Endodermal cell (in vitro differentiated cells): ENCODE data around the gene KCNMA1. TPM values are rescaled to one million over a fixed set of nuclear protein-coding genes. Genes with fewer than 3 reads are reported as not detected.

Experiments
- DNase-seq: peaks from one replicate; pipeline ENCODE4 v3.0.0-alpha.2; 2017
- H3K27ac ChIP-seq: 2 replicates; pipeline ENCODE4 v1.5.1; 2013; ENCODE audit warnings: mild to moderate bottlenecking, low read depth, low read length, moderate library complexity
- H3K27me3 ChIP-seq: 2 replicates; pipeline ENCODE4 v1.6.1; 2013; ENCODE audit warnings: mild to moderate bottlenecking, low read length, moderate library complexity; ENCODE audit not compliant: insufficient read depth, control insufficient read depth, poor library complexity, severe bottlenecking
- H3K36me3 ChIP-seq: 2 replicates; pipeline ENCODE4 v1.7.0; 2013; ENCODE audit warnings: mild to moderate bottlenecking, low read length, moderate library complexity; ENCODE audit not compliant: control insufficient read depth, insufficient read depth
- H3K4me1 ChIP-seq: one replicate; pipeline ENCODE4 v1.7.0; 2013; ENCODE audit warnings: low read length; ENCODE audit not compliant: control insufficient read depth, insufficient read depth
- H3K4me3 ChIP-seq: 2 replicates; pipeline ENCODE4 v1.5.1; 2013; ENCODE audit warnings: mild to moderate bottlenecking, low read length, moderate library complexity
- H3K9ac ChIP-seq: 2 replicates; pipeline ENCODE4 v1.6.1; 2013; ENCODE audit warnings: mild to moderate bottlenecking, low read length, moderate library complexity; ENCODE audit not compliant: poor library complexity, severe bottlenecking; ENCODE audit errors: extremely low read depth
- H3K9me3 ChIP-seq: 2 replicates; pipeline ENCODE4 v1.6.1; 2013; ENCODE audit warnings: mild to moderate bottlenecking, low read length, moderate library complexity; ENCODE audit not compliant: control insufficient read depth
- H3K27ac Mint-ChIP-seq: 2 replicates; pipeline ENCODE4 v1.8.0; 2020; ENCODE audit warnings: mixed read lengths
- H3K27me3 Mint-ChIP-seq: 2 replicates; pipeline ENCODE4 v1.8.0; 2021; ENCODE audit warnings: mild to moderate bottlenecking, mixed read lengths; ENCODE audit not compliant: insufficient read depth
- H3K36me3 Mint-ChIP-seq: 2 replicates; pipeline ENCODE4 v1.8.0; 2020; ENCODE audit warnings: low read depth, mixed read lengths
- H3K4me1 Mint-ChIP-seq: 2 replicates; pipeline ENCODE4 v1.8.0; 2020; ENCODE audit warnings: mixed read lengths
- H3K4me3 Mint-ChIP-seq: 2 replicates; pipeline ENCODE4 v1.8.0; 2020; ENCODE audit warnings: mild to moderate bottlenecking, moderate library complexity, mixed read lengths
- H3K9me3 Mint-ChIP-seq: 2 replicates; pipeline ENCODE4 v1.8.0; 2020; ENCODE audit warnings: mild to moderate bottlenecking, mixed read lengths
- WGBS, 2 experiments: methylation state at CpG; one replicate each; pipeline versions ENCODE4 v1.1.5 to v1.1.7; 2013; ENCODE audit warnings: missing lambda C conversion rate in 2 of 2, mixed read lengths in 1 of 2; ENCODE audit not compliant: insufficient coverage in 1 of 2, insufficient read length in 1 of 2; 5-methylcytosine and 5-hydroxymethylcytosine counted together
- total RNA-seq, 2 donors: library from RNA; stranded (reverse); fragmentation: NEBNext Ultra II Directional in 1 of 2; extraction: Animal tissue kit (Norgen Biotek cat#: 25700) in 1 of 2; gene quantifications; 2 replicates in 1 of 2; 3 replicates in 1 of 2; pipeline ENCODE4 v1.2.1, GENCODE V29; 2021
- TF ChIP-seq, protein P1 (sequence below): fragments of 200-600 bp; sonication (generic); conservative IDR thresholded peaks from 2 replicates; pipeline ENCODE4 v1.5.0; 2021; ENCODE audit warnings: antibody characterized with exemption, mild to moderate bottlenecking

Gene KCNMA1
- total RNA-seq, 2 donors from 2014 or later = 0.55 to 1.3 TPM

DNA sequence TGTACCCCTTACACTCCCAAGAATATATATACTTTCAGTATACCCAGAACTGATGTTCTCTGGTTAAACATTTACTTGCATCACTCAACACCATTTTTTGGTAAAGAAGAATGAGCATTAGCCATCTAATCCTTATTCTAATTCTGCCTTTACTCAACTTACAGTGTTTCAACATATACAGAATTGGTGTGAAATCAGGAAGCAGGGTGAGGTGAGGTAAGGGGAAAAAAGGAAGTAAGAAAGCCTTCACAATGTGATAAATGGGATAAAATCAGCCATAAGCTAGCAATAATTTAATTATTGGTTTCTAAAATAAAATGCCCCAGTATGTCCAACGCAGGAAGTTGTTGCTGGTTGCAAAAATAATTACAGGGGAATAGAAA, 605.4 kb downstream of the KCNMA1 start:
- H3K4me1 ChIP-seq = no peaks in the 10 kb centered on the region
- no peak overlapping the region for H3K4me3 ChIP-seq
- no peaks in the 10 kb centered on the region for H3K36me3 ChIP-seq
- WGBS, 2 experiments = 83% methylated on average over 1 of the region's 1 CpG; no CpG with 5 or more reads in 1 of the 2 experiments
- H3K4me1 Mint-ChIP-seq = no peaks in the 10 kb centered on the region
- H3K27me3 ChIP-seq = no peaks in the 10 kb centered on the region
- no peaks in the 10 kb centered on the region for H3K27me3 Mint-ChIP-seq
- no peak overlapping the region for H3K9ac ChIP-seq
- H3K9me3 Mint-ChIP-seq = no peaks in the 10 kb centered on the region
- no peak overlapping the region for H3K27ac Mint-ChIP-seq
- no peak overlapping the region for H3K4me3 Mint-ChIP-seq
- no peak for DNase-seq
- no peaks in the 10 kb centered on the region for H3K9me3 ChIP-seq
- TF ChIP-seq, protein P1, sequence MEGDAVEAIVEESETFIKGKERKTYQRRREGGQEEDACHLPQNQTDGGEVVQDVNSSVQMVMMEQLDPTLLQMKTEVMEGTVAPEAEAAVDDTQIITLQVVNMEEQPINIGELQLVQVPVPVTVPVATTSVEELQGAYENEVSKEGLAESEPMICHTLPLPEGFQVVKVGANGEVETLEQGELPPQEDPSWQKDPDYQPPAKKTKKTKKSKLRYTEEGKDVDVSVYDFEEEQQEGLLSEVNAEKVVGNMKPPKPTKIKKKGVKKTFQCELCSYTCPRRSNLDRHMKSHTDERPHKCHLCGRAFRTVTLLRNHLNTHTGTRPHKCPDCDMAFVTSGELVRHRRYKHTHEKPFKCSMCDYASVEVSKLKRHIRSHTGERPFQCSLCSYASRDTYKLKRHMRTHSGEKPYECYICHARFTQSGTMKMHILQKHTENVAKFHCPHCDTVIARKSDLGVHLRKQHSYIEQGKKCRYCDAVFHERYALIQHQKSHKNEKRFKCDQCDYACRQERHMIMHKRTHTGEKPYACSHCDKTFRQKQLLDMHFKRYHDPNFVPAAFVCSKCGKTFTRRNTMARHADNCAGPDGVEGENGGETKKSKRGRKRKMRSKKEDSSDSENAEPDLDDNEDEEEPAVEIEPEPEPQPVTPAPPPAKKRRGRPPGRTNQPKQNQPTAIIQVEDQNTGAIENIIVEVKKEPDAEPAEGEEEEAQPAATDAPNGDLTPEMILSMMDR = no peak
- no peak overlapping the region for H3K27ac ChIP-seq
- no peaks in the 10 kb centered on the region for H3K36me3 Mint-ChIP-seq

DNA sequence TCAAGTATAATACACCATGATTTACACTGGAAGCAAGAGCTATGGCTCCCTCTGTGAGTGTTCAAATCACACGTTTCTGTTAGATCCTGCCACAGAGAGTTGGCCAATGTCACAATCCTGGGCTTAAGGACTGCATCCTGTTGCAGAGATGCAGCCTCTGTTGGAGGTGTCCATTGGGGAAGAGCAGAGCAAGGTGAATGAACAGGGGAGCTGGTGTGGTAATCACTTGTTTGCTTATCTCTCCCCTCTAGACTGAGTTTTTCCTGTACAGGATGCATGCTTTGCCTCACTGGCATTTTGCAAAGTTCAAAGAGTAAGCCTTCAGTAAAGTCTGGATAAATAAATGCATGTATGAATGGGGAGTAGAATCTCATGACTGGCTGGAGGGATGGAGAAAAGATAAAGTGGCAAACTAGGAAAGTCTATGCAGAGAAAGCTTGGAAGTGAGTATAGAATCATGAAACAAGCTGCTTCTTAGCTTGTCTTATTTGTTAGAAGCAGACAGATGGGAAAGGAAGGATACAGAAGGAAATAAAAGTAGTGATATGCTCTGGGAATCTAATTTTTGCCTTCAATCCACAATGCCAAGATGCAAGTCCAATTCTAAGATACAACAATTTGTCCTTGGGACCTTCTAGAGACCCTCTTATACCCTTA, 605.9 kb downstream of the KCNMA1 start:
- no peak overlapping the region for H3K27ac Mint-ChIP-seq
- no peak for DNase-seq
- H3K36me3 ChIP-seq = no peaks in the 10 kb centered on the region
- H3K27me3 Mint-ChIP-seq = no peaks in the 10 kb centered on the region
- H3K4me1 ChIP-seq = no peaks in the 10 kb centered on the region
- 71 to 86% methylated on average over 1 of the region's 1 CpG for WGBS, 2 experiments
- no peak overlapping the region for H3K27ac ChIP-seq
- H3K27me3 ChIP-seq = no peaks in the 10 kb centered on the region
- no peaks in the 10 kb centered on the region for H3K9me3 ChIP-seq
- no peak overlapping the region for H3K9ac ChIP-seq
- no peaks in the 10 kb centered on the region for H3K36me3 Mint-ChIP-seq
- H3K4me3 ChIP-seq = no peak overlapping the region
- H3K9me3 Mint-ChIP-seq = no peaks in the 10 kb centered on the region
- H3K4me1 Mint-ChIP-seq = no peaks in the 10 kb centered on the region
- TF ChIP-seq, protein P1 = no peak
- H3K4me3 Mint-ChIP-seq = no peak overlapping the region

DNA sequence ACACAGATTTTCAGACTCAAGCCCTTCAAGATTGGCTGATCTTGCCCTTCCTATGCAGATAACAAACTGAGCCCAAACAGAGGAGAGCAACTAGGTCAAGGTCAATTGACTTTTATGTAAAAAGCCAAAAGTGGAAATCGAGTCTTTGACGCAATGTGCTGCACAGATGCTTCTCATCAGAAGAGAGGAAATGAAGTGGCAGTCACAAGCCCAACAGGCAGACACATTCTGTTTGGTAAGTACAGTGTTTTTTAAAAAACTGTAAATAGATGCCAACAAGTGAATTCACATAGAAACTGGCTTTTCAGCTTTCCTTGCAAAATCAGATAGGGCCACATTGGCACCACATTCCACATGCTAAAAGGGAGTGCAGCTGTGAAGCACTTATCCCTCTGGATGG, 606.6 kb downstream of the KCNMA1 start:
- no peak for DNase-seq
- WGBS, 2 experiments = 90 to 92% methylated on average over 2 of the region's 2 CpGs
- no peak overlapping the region for H3K9ac ChIP-seq
- no peak overlapping the region for H3K4me3 ChIP-seq
- H3K27me3 ChIP-seq = no peaks in the 10 kb centered on the region
- H3K27me3 Mint-ChIP-seq = no peaks in the 10 kb centered on the region
- H3K36me3 ChIP-seq = no peaks in the 10 kb centered on the region
- no peaks in the 10 kb centered on the region for H3K9me3 ChIP-seq
- H3K27ac Mint-ChIP-seq = no peak overlapping the region
- H3K4me3 Mint-ChIP-seq = no peak overlapping the region
- H3K9me3 Mint-ChIP-seq = no peaks in the 10 kb centered on the region
- H3K4me1 ChIP-seq = no peaks in the 10 kb centered on the region
- H3K36me3 Mint-ChIP-seq = no peaks in the 10 kb centered on the region
- H3K27ac ChIP-seq = no peak overlapping the region
- TF ChIP-seq, protein P1 = no peak
- H3K4me1 Mint-ChIP-seq = no peaks in the 10 kb centered on the region
